ENCODE results near the gene EHMT2.
"Not testable (repeated sequence)": the region's sequence is repeated elsewhere in the genome, so short reads cannot be mapped to it uniquely, and the experiment has no call there.

The EHMT2 gene

GRCh38 chr6:31864818-31865204, 32.7 kb downstream of the EHMT2 start:
- TF ChIP-seq, protein P1, sequence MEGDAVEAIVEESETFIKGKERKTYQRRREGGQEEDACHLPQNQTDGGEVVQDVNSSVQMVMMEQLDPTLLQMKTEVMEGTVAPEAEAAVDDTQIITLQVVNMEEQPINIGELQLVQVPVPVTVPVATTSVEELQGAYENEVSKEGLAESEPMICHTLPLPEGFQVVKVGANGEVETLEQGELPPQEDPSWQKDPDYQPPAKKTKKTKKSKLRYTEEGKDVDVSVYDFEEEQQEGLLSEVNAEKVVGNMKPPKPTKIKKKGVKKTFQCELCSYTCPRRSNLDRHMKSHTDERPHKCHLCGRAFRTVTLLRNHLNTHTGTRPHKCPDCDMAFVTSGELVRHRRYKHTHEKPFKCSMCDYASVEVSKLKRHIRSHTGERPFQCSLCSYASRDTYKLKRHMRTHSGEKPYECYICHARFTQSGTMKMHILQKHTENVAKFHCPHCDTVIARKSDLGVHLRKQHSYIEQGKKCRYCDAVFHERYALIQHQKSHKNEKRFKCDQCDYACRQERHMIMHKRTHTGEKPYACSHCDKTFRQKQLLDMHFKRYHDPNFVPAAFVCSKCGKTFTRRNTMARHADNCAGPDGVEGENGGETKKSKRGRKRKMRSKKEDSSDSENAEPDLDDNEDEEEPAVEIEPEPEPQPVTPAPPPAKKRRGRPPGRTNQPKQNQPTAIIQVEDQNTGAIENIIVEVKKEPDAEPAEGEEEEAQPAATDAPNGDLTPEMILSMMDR (IDR thresholded peaks at IDR 0.05; ENCODE audit: low read depth, low read length): no peak
- no peak for DNase-seq (ENCODE audit: extremely low read depth, low read depth)

DNA sequence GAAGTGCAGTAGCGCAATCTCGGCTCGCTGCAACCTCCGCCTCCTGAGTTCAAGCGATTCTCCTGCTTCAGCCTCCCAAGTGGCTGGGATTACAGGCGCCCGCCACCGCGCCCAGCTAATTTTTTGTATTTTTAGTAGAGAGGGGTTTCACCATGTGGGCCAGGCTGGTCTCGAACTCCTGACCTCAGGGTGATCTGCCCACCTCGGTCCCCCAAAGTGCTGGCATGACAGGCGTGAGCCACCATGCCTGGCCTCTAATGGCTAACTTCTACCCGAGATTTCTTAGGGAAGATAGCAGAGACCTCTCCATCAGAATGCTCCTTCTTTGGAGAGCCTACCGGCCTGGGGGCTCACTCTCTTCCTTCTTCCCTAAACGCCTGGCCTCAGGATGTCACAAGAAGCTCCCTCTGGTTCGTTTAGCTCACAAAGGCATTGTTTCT, 33.4 kb downstream of the EHMT2 start:
- not testable (repeated sequence) for DNase-seq (ENCODE audit: extremely low read depth, low read depth)

GRCh38 chr6:31862344-31863235, 34.9 kb downstream of the EHMT2 start, which contains the start of gene NEU1:
TSS of gene NEU1 (minus strand) at chr6:31862821. CDS start at chr6:31862776, 45 bp downstream.
- TF ChIP-seq, protein P1 (IDR thresholded peaks at IDR 0.05; ENCODE audit: low read depth, low read length): no peak
- peak; percentile 100 for DNase-seq (ENCODE audit: extremely low read depth, low read depth)

DNA sequence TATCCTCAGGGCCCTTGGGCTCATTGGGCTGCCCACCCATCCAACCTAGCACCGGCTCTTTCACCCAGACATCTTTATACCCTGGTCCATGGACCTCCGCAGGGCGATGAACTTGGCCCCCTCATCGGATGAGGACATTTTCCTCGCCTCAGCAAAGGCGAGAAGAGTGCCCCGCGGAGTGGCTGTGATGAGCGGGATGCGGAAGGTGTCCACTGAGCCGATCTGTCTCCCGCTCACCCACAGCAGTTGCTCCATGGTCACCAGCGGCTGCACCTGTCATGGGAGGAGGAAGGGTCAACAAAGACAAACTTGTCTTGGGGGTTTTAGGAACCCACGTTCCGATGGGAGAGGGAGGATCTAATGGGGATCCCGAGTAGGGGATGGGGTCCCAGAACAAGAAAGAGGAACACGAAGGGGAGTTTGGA, 35.6 kb downstream of the EHMT2 start:
- TF ChIP-seq, protein P1 (IDR thresholded peaks at IDR 0.05; ENCODE audit: low read depth, low read length): no peak
- DNase-seq (ENCODE audit: extremely low read depth, low read depth): no peak

GRCh38 chr6:31861150-31861549, 36.3 kb downstream of the EHMT2 start:
- TF ChIP-seq, protein P1 (IDR thresholded peaks at IDR 0.05; ENCODE audit: low read depth, low read length): no peak
- no peak for DNase-seq (ENCODE audit: extremely low read depth, low read depth)

GRCh38 chr6:31860349-31860748, 37.1 kb downstream of the EHMT2 start:
- DNase-seq (ENCODE audit: extremely low read depth, low read depth): no peak
- TF ChIP-seq, protein P1 (IDR thresholded peaks at IDR 0.05; ENCODE audit: low read depth, low read length): no peak

DNA sequence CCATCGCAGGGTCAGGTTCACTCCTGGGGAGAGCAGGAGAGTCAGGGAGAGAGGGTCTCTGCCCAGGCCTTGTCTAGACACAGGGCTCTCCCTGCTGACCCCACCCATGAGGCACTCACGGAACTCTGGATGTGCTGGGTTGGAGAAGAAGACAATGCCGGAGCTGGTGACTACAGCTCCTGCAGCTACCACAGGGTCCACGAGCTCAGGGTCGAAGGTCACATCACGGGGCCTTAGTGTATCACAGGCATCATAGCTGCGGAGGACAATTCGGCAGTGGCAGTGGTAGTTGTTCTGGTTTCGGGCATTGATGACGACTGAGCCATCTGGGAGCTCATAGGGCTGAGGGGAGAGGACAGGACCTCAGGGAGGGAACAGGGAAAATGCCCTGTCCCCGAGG, 37.6 kb downstream of the EHMT2 start:
- TF ChIP-seq, protein P1 (IDR thresholded peaks at IDR 0.05; ENCODE audit: low read depth, low read length): no peak
- DNase-seq (ENCODE audit: extremely low read depth, low read depth): no peak
